NB4 (cell line): Measurements from ENCODE around the gene ANKRD11.

Experiments
- POLR2A ChIP-seq: IDR thresholded peaks from 2 replicates; pipeline ENCODE4 v1.6.1; 2011; ENCODE audit warnings: mild to moderate bottlenecking; ENCODE audit not compliant: insufficient read length; ENCODE audit errors: extremely low read depth
- TF ChIP-seq, protein P1 (sequence below): IDR thresholded peaks from one replicate; pipeline ENCODE4 v1.5.1; 2012; ENCODE audit warnings: low read depth, low read length

DNA sequence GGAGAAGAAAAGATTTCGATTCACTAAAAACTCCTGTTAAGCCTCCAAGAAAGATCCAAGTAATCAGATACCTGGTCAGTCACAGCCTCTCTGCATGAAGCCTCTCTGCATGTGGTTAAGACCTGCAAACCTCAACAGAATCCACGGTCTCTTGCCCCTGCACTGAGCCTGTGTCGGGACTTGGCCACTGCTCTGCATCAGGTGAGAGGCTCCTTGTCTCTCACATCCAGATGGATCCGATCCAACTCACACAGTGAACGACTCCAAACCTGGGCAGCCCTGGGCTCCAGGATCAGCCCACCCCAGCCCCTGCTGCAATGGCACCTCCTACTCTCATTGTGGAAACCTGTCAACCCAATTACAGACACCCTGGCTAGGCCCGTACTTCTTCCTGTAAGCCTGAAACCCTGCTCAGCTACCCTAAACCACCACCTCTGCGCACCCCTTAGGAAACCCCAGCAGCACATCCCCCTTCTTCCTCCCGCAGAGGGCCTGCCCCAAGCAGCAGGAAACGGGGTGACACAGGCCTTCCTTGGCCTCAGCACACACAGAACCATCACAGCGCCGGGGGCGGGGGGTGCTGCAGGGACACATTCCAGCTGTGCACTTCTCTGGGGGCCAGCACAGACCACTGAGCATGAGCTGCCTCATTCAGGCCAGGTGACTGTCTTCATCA is 129.5 kb downstream of the ANKRD11 start:
- TF ChIP-seq, protein P1, sequence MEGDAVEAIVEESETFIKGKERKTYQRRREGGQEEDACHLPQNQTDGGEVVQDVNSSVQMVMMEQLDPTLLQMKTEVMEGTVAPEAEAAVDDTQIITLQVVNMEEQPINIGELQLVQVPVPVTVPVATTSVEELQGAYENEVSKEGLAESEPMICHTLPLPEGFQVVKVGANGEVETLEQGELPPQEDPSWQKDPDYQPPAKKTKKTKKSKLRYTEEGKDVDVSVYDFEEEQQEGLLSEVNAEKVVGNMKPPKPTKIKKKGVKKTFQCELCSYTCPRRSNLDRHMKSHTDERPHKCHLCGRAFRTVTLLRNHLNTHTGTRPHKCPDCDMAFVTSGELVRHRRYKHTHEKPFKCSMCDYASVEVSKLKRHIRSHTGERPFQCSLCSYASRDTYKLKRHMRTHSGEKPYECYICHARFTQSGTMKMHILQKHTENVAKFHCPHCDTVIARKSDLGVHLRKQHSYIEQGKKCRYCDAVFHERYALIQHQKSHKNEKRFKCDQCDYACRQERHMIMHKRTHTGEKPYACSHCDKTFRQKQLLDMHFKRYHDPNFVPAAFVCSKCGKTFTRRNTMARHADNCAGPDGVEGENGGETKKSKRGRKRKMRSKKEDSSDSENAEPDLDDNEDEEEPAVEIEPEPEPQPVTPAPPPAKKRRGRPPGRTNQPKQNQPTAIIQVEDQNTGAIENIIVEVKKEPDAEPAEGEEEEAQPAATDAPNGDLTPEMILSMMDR: no peak
- TF ChIP-seq POLR2A: no peak
